Stomach (tissue), 4 donors: ENCODE data around the gene FAM227B.

Experiments used
- POLR2A ChIP-seq, 4 donors: fragments of 450-650 bp; IDR thresholded peaks; one replicate each; pipeline ENCODE4 v1.6.1; 2016; ENCODE audit warnings: antibody characterized with exemption in 4 of 4, control low read depth in 2 of 4, mild to moderate bottlenecking in 1 of 4, moderate library complexity in 1 of 4
- POLR2AphosphoS5 ChIP-seq, 3 donors: sonication (generic); formaldehyde crosslinking; IDR thresholded peaks; one replicate each; pipeline ENCODE4 v1.6.1; 2016; ENCODE audit warnings: antibody characterized with exemption in 3 of 3
- TF ChIP-seq, protein P1 (sequence below), 7 experiments: fragments of 450-650 bp in 4 of 7; fragments of 200-600 bp in 3 of 7; sonication (generic) in 3 of 7; IDR thresholded peaks; one replicate each; pipeline ENCODE4 v1.5.1; 2016 to 2019; ENCODE audit warnings: antibody characterized with exemption in 7 of 7, control low read depth in 2 of 7, mild to moderate bottlenecking in 1 of 7

DNA sequence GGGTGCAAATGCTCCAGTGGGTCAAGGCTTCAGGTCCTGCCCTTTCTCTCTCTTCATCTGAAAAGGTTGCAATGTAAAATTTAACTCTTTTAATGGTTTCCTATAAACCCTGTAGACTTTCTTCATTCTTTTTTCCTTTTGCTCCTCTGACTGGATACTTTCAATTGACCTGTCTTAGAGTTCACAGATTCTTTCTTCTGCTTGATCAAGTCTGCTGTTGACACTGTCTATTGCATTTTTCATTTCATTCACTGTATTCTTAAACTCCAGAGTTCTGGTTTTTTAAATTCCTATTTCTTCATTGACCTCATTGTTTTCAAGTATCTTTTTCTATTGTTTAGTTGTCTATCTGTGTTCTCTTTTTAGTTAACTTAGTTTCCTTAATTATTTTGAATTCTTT, 82.1 kb downstream of the FAM227B start:
- TF ChIP-seq POLR2A (IDR thresholded peaks at IDR 0.05) (no peak), POLR2AphosphoS5 (IDR thresholded peaks at IDR 0.05) (no peak)
- TF ChIP-seq, protein P1, sequence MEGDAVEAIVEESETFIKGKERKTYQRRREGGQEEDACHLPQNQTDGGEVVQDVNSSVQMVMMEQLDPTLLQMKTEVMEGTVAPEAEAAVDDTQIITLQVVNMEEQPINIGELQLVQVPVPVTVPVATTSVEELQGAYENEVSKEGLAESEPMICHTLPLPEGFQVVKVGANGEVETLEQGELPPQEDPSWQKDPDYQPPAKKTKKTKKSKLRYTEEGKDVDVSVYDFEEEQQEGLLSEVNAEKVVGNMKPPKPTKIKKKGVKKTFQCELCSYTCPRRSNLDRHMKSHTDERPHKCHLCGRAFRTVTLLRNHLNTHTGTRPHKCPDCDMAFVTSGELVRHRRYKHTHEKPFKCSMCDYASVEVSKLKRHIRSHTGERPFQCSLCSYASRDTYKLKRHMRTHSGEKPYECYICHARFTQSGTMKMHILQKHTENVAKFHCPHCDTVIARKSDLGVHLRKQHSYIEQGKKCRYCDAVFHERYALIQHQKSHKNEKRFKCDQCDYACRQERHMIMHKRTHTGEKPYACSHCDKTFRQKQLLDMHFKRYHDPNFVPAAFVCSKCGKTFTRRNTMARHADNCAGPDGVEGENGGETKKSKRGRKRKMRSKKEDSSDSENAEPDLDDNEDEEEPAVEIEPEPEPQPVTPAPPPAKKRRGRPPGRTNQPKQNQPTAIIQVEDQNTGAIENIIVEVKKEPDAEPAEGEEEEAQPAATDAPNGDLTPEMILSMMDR (IDR thresholded peaks at IDR 0.05) = no peak
